Embryonic facial prominence (tissue), 1 donor: Measurements from ENCODE around the gene YWHAE.
"Not testable (repeated sequence)": the region's sequence is repeated elsewhere in the genome, so short reads cannot be mapped to it uniquely, and the experiment has no call there.

Experiments
- DNase-seq: peaks from one replicate; pipeline ENCODE4 v3.0.0-alpha.2; 2016; ENCODE audit errors: extremely low spot score

Gene YWHAE

GRCh38 chr17:1399679-1400512 is at the start of gene YWHAE:
Gene YWHAE (minus strand): TSS chr17:1400222. CDS start chr17:1400110, 112 bp downstream.
- DNase-seq, result peak; percentile 93

DNA sequence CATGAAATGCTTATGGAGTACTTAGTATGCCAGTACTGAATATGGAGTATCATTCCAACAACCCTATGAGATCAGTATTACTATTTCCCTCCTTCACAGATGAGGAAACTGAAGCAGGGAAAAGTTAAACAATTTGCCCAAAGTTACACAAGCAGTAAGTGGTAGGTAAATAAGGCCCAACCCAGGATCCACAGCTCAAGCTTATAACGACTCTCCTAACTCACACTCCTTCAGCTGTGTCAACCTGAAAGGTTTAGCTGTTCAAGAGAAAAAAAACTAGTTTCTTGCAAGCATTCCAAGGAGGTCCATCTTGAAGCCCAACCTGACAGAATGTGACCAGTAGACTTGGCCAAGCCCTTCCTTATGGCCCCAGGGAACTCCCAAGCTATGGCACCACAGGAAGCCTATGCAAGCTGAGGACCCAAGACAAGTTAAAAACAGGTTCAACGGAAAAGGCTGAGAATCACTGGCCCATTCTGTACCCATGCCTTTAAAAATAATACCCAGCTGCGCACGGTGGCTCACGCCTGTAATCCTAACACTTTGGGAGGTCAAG is 49.5 kb upstream of the YWHAE start:
- no peak for DNase-seq

- DNase-seq, result no peak
Observed at GRCh38 chr17:1447052-1447451, 47.0 kb upstream of the YWHAE start.

DNA sequence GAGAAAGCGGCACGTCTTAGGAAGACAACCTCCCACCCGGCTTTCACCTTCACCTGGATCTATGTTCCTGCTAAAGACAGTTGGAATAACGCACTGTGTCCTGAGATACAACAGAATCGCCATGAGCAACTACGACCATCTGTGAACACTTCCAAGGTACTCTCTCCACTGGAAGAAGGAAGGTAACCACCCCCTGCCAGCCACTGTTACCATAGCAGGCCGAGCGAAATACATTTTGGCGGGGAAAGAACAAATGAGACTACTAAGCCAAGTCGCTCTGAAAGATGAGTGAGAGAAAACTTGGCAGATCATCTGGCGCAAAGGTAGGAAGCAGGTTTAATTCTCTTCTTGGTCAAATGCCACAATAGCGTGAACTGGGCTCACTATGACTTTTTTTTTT is 46.2 kb upstream of the YWHAE start:
- DNase-seq, result no peak

GRCh38 chr17:1445695-1446094 is 45.7 kb upstream of the YWHAE start:
- DNase-seq, result not testable (repeated sequence)

DNA sequence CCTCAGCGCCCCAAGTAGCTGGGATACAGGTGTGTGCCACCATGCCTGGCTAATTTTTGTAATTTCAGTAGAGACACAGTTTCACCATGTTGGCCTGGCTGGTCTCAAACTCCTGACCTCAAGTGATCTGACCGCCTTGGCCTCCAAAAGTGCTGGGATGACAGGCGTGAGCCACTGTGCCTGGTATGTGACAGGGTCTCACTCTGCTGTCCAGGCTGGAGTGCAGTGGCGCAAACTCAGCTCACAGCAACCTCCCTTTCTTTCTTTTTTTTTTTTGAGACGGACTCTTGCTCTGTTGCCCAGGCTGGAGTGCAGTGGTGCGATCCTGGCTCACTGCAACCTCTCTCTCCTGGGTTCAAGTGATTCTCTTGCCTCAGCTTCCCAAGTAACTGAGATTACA is 42.7 kb upstream of the YWHAE start:
- not testable (repeated sequence) for DNase-seq

DNA sequence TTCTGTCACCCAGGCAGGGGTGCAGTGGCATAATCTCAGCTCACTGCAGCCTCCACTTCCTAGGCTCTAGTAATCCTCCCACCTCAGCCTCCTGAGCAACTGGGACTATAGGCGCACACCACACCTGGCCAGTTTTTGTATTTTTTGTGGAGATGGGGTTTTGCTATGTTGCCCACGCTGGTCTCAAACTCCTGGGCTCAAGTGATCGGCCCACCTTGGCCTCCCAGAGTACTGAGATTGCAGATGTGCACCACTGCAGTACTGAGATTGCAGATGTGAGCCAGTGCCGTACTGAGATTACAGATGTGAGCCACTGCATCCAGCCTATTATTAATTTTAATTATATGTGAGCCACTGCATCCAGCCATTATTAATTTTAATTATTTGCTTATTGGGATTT is 42.2 kb upstream of the YWHAE start:
- no peak for DNase-seq

- no peak for DNase-seq
Observed at GRCh38 chr17:1440921-1441320, 40.9 kb upstream of the YWHAE start.

DNA sequence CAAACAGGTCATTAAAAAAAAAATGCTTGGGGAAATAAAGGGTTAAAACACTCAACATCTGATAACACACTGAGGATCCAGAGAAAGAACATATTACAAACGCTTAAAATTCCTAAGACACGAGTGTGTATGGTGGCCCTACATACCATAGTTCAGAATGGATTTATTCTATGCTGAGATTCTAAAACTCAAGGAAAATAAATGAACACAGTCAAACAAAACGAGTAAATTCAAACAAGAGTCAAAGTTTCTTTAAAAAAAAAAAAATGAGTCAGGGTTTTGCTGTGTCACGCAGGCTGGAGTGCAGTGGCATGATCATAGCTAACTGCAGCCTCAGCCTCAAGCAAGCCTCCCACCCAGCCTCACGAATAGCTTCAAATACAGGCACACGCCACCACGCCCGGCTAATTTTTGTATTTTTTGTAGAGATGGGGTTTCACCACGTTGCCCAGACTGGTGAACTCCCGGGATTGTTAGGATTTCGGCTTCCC is 38.6 kb upstream of the YWHAE start:
- DNase-seq, result no peak

GRCh38 chr17:1435326-1435725 is 35.3 kb upstream of the YWHAE start:
- DNase-seq, result no peak

GRCh38 chr17:1434150-1434549 is 34.1 kb upstream of the YWHAE start:
- DNase-seq, result no peak

DNA sequence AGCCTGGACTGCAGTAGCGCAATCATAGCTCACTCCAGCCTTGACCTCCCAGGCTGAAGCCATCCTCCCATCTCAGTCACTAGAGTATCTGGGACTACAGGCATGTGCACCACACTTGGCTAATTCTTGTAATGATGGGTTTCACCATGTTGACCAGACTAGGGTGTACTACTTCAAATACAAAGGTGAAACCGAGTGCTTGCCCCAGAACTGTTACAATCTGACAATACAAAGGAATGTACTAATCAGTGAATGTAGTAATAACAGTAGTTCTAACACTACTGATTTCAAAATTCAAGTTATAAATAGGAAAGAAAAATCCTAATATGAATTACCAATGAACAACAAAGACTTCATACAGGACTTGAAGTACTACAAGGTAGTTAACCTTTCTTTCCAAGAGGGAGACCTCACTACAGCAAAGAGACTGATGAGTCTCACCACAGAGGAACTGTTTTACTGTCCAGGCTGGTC is 31.6 kb upstream of the YWHAE start:
- DNase-seq, result no peak

DNA sequence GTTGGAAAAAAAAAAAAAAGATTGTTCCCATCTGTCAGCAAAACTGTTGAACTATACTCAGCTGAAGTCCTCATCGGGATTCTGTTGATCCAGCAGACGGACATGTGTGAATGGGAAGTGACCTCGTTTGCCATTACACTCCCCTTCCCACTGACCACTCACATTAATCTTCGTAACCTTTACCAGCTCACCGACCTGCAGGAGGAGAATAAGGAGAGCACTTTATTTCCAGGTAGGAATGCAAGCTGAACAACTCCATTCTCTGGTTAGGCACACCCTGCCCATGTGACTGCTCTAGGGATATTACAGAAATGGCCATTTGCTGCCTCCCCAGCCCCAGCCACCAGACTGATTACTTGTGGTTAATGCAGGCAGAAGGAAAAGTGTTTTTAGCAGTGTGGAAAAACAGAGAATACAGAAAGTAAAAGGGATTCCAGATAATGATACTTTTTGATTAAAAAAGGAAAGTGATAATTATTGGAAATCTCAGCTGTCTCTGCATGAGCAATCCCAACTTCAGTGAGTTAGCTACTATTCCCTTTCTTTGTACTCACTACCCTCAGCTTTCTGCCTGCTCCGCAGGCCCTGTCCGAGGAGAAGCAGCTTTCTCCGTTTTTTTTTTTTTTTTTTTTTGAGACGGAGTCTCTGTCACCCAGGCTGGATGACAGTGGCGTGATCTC is 23.6 kb upstream of the YWHAE start:
- no peak for DNase-seq

DNA sequence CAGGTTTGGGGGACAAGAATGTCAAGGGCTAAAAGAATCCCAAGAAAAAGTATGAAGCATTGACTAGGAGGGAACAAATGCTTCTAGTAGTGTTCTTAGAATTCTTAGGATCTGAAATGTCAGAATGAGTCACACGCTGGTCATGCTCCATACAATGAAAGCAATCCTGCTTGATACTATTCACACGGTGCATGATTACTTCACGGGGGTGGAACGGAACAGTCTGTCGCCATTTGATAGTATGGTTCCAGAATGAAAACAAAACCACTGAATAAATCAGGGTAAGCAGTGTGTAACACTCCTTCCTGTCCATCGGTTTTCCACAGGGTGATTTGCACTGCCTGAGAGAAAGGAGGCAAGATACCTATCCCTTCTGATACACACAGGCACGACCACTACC is 22.9 kb upstream of the YWHAE start:
- no peak for DNase-seq

- no peak for DNase-seq
Observed at GRCh38 chr17:1421470-1421869, 21.4 kb upstream of the YWHAE start.

DNA sequence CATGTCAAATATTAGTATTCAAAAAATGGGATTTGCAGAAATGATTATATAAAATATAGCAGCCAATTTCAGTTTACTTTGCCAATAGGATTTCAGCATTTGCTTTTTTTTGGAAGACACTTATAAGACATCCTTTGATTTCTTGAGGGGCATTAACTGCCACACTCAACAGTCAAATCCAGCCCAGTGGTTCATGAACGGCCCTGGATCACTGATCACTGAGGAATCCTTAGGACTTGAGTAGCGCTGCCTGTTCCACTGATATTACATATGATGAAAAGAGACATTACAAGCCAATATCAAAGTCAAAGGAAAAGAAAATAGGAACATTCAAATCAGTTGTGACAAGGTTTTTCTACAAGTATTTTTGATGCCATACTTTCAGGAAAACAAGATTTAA is 21.0 kb upstream of the YWHAE start:
- no peak for DNase-seq

- DNase-seq, result no peak
Observed at GRCh38 chr17:1420163-1420562, 20.1 kb upstream of the YWHAE start.

DNA sequence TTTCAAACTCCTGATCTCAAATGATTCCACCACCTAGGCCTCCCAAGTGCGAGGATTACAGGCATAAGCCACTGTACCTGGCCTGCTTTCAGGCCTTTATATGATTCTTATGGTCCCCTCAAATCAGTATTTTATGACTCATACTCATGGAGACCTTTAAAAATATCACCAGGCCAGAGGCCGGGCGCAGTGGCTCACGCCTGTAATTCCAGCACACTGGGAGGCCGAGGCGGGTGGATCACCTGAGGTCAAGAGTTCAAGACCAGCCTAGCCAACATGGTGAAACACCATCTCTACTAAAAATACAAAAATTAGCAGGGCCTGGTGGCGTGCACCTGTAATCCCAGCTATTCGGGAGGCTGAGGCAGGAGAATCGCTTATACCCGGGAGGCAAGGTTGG is 18.5 kb upstream of the YWHAE start:
- DNase-seq, result not testable (repeated sequence)

- no peak for DNase-seq
Observed at GRCh38 chr17:1416414-1416813, 16.4 kb upstream of the YWHAE start.

DNA sequence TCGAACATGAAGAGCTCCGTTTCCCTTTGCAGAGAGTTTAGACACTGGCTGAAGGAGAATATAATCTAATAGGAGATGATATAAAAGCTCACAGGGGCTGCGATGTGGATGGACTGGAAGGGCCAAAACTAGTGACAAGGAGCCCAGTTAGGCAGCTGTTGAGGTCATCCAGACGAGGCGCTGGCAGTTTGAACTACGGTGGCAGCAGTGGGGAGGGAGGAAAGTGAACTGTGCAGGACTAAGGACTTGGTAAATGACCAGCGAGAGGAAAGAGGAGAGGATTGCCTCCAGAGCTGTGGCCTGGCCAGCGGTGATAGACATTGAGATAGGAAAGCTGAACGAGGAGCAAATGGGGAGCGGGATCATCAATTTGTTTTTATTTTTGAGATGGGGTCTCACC is 14.6 kb upstream of the YWHAE start:
- DNase-seq, result no peak

DNA sequence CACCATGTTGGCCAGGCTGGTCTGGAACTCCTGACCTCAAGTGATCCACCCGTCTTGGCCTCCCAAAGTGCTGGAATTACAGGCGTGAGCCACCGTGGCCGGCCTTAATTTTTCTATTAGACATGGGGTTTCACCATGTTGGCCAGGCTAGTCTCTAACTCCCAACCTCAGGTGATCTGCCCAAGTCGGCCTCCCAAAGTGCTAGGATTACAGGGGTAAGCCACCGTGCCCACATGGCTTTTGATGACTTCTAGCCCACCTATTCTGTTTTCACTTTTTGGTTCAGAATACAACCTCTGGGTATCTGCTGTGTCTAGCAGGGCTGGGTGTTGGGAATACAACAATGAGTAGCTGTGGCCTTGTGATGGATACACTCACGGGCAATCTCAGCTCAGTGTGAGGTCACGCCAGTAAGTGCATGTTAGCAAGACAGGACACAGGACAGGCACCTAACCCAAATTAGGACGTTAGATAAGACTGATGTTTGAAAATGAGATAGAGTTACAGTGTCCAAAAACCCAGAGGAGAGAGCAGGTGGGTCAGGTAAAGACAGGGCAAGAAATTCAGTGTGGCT is 14.1 kb upstream of the YWHAE start:
- DNase-seq, result no peak

- no peak for DNase-seq
Observed at GRCh38 chr17:1413281-1413791, 13.3 kb upstream of the YWHAE start.
